ENCODE results near the gene NUDT19.

GRCh38 chr19:32720216-32720935, 28.8 kb downstream of the NUDT19 start:
- no peak for TF ChIP-seq CTCF (IDR thresholded peaks at IDR 0.05)
- no peak for TF ChIP-seq POLR2A (IDR thresholded peaks at IDR 0.05)
